ENCODE measurements around the gene HES4.
A peak's percentile ranks its signal among the peaks of the same experiment; 100 is the strongest.
"Not testable (repeated sequence)": the region's sequence is repeated elsewhere in the genome, so short reads cannot be mapped to it uniquely, and the experiment has no call there.

HES4 gene

DNA sequence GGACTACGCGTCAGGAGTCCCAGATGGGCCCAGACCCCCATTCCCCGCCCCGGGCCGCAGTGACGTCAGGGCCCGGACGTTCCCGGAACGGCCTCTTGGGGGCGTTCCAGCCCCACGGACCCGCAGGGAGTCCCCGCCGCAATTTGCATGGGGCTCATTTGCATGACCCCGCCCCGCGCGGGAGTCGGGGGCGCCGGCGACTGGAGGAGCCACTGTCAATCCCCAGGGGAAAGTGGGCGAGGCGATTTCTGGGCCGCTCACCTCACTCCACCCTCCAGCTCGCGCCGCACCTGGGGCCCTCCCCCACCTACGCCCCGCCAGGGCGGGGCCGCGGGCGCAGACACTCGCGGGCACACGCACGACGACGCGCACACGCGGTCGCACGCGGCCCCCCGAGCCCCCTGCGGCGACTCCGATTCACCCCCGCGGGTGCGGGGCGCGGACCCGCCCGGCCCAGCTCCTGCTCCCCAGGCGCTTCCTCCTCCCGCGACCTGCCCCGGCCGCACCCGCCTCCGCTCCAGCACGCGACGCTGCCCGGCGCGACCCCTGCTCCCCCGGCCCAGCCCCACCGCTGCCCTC, 33.2 kb upstream of the HES4 start:
- peak; percentile 99 for DNase-seq

DNA sequence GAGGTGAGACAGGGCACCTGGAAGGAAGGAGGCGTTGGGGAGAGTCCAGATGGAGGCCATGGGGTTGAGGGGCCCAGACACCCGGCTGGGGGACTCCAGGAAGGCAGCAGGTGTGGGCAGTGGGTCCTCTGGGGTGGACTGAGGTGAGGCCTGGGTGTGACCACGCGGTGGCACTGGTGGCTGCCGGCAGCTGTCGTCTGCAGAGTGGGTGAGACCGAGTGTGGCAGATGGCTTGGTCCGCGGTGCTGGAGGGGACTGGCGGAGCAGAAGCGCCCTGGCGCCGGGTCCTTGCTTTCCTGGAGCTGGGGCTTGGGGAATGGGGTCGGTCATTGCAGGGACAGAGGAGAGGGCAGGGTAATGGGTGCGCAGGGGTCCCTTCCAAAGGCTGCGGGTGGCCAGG, 32.5 kb upstream of the HES4 start:
- DNase-seq = peak in 1 of 2 experiments; percentile 42

DNA sequence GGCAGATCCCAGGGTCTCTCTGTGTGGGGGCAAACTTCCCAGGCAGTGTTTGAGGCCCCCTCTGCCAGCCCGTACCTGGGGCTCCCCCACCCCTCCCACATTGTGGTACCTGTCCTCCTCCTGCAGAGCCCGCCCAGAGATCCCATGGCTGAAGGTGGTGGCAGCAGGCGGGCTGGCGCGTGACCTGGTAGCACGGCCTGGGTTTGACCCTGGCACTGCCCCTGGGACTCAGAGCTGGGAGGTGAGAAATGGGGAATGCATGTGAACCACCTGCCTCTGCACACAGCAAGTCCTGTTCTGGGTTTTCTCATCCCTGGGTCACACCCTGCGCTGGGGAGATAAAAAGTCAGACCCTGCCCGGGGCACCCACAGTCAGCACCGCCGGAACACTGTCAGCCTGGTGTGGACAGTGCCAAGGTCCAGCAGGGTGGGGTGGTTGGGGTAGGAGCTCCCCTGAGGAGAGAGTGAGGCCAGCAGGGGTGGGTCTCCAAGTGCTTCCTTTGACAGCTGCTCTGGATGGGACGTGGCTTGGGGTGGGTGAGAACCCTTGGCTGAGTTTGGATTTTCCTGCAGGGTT, 31.9 kb upstream of the HES4 start:
- DNase-seq = no peak

DNA sequence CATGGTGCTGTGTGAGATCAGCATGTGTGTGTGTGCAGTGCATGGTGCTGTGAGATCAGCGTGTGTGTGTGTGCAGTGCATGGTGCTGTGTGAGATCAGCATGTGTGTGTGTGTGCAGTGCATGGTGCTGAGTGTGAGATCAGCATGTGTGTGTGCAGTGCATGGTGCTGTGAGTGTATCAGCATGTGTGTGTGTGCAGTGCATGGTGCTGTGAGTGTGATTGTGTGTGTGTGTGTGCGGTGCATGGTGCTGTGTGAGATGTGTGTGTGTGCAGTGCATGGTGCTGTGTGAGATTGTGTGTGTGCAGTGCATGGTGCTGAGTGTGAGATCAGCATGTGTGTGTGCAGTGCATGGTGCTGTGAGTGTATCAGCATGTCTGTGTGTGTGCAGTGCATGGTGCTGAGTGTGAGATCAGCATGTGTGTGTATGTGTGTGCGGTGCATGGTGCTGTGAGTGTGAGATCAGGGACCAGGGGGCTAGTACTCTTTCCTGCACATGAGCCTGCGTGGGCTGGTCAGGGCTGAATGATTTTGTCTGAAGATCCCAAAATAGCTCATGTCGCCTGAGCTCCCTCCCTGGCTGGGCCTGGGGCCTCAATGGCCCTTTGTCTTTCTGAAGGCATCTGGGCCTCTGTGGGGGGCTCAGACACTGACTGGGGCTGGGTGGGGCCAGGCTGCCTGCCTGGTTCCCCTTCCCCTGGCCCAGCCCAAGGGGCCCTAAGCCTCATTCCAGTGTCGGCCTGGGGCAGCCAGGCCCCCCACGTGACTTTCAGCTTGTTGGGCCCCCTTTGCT, 31.2 kb upstream of the HES4 start:
- not testable (repeated sequence) for DNase-seq

DNA sequence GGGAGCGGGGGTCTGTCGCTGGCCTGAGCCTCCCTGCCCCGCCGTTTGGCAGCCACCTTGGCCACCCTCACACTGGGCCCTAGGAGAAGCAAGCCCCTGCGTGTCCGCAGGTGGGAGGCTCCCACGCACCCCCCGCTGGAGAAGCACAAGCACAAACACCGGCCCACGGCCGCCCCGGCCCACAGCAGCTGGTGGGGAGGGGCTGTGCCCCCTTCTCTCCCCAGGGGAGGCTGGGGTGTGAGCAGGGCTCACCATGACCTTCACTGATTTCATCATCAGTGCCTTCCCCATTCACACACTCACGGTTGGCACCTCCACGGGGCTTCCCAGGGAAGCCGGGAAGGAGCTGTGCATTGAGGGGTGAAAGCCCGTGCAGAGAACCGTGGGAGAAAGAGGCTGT, 27.9 kb upstream of the HES4 start:
- DNase-seq = no peak

DNA sequence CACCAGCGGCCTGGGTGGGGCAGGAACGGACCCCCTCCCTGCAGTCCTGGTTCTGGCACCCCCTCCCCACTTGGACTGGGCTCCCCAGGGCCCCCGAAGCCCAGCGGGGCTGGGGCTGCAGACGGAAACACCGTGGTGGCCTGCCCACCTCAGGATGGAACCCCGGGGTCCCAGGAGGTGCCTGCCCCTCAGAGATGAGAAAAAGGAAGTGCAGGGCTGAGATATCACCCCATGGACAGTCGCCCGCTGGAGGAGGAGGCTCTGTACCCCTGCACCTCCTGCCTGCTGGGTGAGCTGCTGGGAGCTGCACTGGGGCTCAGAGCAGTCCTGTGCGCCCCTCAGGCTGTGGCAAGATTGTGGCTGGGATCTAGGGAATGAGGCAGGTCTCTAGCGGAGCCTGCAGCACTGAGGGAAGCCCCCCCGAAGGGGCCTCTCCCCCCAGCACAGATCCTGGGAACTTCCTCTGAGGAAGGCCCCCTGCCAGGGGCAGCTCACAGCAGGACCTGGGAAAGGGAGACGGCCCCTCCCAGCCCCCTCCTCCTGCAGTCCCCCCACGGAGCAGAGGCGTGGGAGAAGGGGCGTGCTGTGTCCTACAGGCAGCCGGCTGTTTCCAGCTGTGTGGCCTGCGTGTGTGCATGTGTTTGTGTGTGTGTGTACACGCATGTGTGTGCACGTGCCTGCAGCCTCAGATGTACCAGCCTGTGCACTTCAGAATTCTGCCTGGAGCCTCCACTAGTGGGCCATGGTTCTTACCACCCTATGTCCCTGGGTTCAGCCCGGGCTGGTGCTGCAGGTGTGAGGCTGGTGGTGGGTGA, 26.9 kb upstream of the HES4 start:
- no peak for DNase-seq

DNA sequence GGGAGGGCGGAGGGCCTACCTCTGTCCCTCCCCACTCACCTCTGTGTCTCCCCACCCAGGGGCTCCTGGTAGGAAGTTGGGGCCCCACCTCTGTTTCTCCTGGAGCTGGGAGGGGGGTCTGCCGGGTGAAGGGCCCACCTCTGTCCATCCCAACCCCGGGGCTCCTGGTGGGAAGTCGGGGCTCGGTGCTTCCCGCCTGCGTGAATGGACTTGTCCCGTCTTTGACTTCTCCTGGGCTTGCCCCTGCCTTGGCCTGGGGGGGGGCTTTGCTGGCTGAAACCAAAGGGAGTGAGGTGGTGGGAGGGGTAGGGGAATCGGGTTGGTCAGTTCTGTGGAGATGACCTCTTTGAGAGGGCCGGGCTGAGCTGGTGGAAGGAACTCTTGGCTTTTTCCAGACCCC, 25.8 kb upstream of the HES4 start:
- no peak for DNase-seq

DNA sequence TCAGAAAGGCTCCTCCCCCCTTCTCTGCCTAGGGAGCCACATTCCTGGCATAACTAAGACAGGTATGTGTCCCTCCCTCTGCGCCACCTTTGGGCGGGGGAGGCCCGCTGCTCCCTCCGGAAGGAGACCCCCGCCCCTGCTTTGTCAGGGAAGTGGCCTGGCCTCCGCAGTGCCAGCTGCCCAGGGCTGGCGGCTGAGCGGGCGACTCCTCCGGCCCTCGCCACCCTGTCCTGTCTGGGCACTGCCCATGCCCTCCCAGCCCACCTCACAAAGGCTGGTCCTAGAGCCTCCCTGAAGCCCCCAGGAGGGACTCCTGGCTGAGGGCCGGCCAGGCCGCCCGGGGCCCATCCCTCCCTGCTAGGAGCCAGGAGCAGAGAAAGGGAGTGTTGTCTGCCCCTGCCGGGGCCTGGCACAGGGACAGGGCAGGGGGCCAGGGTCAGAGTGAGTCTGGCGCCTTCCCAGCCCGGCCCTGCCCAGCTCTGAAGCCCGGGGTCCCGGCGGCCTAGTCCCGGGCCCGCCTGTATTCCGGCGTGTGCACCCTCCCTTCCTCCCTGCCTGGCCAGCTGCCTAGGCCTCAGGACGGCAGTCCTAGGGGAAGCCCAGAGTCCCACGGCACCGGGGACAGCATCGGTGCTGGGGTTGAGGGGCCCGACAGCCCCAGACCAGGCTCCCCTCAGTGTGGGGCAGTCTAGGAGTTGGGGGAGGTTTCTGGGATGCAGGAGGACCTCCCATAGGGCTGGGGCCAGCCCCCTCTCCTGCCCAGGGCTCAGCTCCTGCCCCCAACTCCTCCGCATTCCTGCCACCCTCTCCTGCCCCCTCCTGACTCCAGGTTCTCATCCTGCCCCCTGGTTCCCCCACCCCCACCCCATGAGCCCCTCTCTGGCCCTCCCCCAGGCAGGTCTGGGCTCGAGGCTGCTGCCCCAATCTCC, 25.1 kb upstream of the HES4 start:
- DNase-seq = no peak

DNA sequence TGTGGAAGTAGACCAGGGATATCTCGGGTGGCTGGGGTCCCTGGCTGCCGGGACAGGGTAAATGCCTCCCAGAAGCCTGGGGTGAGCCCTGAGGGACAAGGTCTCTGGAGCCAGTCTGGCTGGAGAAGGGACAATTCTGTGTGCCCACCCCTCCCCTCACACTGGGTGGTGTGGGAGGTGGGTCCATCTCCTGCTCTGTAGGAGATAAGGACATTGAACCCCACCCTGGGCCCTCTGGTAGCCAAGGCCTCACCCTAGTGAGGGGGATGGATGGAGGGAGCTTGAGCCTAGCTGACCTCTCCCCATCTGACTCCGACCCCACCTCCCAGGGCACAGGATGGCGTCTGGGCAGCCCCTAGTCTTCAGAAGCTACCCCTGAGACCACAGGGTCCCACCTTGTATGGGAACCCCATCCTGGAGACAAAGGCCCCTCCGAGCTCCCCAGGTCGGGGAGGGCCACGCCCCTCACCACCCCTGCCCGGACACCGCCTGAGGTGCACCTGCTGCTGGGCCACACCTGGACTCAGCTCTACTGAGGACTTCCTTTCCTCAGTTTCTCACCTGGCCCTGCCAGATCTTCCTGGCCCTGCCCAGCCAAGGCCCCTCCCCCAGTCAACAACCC, 24.4 kb upstream of the HES4 start:
- no peak for DNase-seq

DNA sequence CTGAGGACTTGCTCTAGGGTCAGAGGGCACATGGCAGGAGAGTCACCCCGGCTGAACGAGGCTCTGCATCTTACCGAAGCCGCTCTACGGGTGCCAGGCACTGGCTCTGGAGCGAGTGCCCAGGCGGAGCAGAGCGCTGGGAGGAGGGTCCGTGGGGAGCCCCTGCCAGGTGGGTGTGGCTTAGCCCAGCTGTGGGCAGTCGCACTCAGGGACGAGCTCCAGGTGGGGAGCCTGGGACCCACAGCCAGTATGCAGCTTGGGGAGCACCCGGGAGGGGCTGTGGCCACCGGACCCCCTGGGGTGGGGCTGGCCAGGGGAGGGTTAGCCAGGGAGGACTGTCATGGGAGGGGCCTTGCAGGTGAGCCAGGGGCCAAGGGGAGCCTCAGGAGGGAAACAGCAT, 23.8 kb upstream of the HES4 start:
- no peak for DNase-seq

DNA sequence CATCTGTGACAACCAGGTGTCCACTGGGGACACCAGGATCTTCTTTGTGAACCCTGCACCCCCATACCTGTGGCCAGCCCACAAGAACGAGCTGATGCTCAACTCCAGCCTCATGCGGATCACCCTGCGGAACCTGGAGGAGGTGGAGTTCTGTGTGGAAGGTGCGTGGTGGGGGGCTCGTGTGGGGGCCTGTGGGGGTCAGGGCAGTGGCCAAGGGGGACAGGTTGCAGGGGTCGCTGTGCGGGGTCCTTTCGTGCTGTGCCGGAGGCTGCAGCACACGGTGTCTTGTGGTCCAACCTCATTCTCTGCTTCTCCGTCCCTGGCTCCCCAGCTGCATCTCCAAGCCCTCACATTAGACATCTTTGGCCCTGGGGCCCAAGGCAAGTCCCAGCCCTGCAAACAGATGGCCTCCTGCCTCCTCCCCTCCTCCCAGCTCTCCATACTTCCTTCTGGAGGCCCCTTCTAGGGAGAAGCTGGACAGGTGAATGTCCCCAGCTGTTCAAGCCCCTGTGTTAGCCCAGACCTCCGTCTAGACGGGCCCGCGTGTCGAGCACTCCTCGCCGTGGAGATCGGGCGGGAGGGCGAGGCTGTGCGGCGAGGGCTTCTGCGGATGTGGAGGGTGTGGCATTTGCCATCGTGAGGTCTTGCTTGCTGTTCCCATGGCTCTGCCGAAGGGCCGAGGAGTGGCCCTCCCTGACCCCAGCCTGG, 22.6 kb upstream of the HES4 start:
- DNase-seq = no peak

DNA sequence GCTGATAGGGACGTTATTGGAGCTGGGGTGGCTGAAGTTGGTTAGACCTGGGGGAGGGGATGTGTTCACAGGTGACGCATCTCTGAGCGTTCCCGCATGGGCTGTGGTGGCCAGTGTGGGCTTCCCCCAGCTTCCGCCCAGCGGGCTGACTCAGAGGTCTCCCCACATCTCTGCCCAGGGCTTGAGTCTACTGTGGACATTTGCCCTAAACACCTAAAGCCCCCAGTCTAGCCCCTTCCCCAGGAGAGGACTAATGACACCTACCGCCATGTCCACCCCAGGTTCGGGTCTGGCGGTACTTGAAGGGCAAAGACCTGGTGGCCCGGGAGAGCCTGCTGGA, 22.0 kb upstream of the HES4 start:
- no peak for DNase-seq

DNA sequence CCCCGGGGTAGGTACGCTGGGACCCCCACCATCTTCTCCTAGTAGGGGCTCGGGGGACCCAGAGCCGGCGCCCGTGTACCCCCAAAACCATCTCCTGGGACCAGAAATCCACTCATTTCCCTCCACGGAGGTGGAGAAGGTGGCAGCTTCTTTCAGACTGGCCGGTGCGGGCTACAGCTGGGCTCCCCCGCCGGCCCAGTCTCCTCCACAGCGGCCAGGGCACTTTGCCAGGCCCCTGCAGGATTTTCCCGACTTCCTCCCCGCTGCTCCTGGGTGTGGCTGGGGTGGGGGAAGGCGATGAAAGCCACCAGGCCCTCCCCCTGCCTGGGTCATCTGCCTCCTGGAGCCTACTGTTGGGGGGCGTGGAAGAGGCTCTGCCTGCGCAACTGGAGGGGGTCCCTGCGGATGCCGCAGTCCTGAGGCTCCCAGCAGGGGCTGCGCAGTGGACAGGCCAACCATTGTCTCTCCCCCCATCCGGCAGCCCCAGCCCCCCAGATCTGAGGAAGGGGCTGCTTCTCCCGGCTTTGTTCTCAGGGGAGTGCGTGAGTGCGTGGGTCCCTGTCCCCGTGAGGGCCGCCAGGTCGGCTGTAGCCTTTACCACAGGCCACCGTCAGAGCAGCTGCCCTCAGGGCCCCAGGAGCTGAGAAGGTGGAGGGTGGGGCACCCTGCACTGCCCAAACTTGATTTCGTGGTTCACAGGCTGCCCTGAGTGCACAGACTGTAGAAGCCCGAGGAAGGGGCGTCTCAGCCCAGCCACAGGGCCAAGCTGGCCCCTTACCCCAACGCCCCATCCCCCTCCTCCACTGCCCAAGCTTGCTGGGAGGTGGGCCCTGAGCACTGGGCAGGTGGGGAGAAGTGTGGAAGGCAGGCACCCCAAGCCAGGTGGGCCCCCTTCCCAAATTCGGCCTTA, 21.4 kb upstream of the HES4 start:
- DNase-seq = no peak

DNA sequence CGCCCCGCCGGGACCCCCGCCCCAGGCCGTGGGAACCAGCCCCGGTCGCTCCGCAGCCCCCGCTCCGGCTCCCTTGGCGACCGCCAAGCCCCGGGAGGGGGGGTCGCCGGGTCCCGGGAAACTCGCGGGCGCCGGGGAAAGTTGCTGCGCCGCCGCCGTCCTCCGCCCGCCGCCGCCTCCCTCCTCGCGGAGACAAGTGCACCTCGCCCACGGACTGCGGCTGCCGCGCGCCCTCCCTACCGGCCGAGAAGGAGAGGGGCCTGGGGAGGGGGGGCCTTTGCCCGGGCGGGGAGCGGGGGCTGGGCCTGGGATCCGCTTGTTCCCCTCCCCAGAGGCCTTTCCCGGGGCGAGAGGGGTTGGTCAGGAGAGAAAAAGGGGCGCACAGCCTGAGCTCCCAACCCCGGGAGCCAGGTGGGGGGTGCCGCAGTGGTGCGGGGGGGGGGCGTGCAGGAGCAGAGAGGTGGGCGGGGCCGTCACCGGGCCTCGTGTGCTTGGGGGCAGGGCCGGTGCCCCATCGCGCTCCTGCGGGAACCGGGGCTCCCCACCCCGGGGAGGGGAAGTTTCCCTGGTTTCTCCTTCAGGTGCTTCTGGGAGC, 20.6 kb upstream of the HES4 start:
- DNase-seq = no peak

DNA sequence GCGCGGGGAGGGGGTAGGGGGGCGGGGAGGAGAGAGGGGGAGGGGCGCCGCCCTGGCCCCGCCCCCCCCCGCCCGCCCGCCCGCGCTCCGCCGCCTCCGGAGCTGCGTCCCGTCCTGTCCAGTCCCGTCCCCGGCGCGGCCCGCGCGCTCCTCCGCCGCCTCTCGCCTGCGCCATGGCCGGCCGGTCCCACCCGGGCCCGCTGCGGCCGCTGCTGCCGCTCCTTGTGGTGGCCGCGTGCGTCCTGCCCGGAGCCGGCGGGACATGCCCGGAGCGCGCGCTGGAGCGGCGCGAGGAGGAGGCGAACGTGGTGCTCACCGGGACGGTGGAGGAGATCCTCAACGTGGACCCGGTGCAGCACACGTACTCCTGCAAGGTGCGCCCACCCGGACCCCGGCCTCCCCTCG, 20.1 kb upstream of the HES4 start, which contains the start of gene AGRN:
Gene AGRN, plus strand, starts transcription at position 121 of the 405 bp plus-strand sequence. Its CDS starts 53 bp downstream, at position 174.
- no peak for DNase-seq

DNA sequence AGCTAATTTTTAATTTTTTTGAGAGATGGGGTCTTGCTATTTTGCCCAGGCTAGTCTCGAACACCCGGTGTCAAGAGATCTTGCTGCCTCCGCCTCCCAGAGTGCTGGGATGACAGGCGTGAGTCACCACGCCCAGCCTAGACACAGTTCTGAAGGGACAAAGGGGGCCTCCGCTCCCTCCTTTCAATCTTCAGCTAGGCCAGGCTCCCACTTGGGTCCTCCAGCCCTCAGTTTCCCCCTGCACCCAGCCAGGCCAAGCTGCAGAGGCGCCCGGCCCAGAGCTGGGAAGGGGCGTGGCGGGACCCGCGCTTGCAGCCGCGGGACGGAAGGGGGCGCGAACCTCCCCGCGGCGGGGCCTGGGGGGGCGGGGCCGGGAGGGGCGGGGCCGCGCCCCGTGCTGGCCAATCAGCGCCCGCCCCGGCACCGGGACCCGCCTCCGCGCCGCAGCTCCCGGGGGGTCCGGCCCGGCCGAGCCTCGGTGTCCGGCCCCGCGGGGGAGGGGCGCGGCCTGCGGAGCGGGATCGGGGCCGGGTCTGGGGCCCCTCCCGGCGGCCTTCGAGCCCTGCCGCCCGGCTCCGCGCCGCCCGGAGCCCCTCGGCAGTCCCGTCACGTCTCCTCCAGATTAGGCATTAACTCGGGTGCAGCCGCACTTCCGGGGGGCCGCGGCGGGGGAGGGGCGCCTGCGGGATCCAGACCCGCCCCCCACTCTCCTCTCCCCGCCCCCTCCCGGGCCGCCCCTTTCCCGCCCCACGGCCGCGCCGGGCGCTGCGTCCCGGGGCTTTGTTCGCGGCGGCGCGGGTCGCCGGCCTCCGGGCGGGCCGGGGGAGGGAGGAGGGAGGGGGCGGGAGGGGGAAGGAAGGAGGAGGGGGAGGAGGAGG, 19.5 kb upstream of the HES4 start:
- DNase-seq = peak; percentile 70 to 88

DNA sequence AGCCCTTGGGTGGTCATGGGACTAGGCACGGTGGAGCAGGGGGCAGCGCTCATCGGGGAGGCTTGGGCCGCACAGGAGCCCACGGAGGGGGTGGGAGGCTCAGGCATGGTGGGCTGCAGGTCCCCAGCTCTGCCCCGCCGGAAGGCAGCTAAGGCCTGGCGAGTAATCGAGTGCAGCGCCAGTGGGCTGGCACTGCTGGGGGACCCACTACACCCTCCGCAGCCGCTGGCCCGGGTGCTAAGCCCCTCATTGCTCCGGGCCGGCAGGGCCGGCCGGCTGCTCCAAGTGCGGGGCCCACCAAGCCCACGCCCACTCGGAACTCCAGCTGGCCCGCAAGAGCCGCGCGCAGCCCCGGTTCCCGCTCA, 18.4 kb upstream of the HES4 start:
- DNase-seq = not testable (repeated sequence)

DNA sequence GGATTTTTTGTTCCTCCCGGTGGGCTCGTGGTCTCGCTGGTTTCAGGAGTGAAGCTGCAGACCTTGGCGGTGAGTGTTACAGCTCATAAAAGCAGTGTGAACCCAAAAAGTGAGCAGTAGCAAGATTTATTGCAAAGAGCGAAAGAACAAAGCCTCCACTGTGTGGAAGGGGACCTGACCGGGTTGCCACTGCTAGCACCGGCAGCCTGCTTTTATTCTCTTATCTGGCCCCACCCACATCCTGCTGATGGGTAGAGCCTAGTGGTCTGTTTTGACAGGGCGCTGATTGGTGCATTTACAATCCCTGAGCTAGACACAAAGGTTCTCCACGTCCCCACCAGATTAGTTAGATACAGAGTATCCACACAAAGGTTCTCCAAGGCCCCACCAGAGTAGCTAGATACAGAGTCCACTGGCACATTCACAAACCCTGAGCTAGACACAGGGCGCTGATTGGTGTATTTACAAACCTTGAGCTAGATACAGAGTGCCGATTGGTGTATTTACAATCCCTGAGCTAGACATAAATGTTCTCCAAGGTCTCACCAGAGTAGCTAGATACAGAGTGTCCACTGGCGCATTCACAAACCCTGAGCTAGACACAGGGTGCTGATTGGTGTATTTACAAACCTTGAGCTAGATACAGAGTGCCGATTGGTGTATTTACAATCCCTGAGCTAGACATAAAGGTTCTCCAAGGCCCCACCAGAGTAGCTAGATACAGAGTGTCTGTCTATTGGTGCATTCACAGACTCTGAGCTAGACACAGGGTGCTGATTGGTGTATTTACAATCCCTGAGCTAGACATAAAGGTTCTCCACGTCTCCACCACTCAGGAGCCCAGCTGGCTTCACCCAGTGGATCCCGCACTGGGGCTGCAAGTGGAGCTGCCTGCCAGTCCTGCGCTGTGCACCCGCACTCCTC, 17.8 kb upstream of the HES4 start:
- DNase-seq = not testable (repeated sequence)
